Measurements from ENCODE around the gene PLK3.
"Not testable (repeated sequence)": the region's sequence is repeated elsewhere in the genome, so short reads cannot be mapped to it uniquely, and the experiment has no call there.

PLK3 gene

DNA sequence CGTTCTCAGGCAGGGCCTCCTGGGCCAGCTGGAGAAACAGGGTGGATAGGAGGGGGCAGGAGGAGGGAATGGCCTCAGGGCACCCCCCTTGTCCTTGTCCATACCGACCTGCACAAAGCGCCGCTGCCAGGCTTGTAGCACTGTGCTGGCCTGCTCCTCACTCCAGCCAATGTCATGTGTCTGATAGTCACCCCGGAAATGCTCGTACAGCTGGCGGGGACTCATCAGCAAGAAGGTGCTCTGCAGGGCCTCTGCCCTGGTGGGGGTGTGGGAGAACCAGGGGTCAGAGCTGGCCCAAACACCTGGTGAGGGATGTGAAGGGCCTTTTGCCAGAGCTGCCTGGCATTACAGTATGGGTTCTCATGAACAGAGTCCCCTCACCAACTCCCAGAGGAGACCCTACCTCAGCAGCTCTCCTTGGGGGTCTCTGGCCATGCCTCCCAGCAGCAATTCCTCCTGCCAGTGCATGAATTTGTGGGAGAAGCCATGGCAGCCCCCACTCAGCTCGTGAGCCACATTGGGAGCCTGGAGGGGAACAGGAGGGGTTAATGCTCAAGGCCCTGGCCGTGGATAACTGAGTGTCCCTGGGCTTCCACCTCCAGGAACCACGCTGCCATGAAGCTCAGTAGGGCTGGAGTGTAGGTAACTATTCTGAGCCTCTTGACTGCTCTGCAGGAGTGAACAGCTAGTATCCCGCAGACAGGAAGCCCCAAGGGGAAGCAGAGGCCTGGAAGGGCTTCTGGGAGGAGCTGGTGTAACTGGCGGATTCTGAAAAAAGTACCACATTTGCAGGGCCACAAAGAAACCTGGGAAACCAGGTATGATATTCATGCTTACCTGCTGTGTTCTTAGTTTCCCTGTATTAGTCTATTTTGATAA is 29.6 kb downstream of the PLK3 start:
- no peak for DNase-seq

GRCh38 chr1:44830900-44831304 is 30.7 kb downstream of the PLK3 start:
- DNase-seq = no peak

GRCh38 chr1:44831516-44831915 is 31.3 kb downstream of the PLK3 start:
- no peak for DNase-seq

DNA sequence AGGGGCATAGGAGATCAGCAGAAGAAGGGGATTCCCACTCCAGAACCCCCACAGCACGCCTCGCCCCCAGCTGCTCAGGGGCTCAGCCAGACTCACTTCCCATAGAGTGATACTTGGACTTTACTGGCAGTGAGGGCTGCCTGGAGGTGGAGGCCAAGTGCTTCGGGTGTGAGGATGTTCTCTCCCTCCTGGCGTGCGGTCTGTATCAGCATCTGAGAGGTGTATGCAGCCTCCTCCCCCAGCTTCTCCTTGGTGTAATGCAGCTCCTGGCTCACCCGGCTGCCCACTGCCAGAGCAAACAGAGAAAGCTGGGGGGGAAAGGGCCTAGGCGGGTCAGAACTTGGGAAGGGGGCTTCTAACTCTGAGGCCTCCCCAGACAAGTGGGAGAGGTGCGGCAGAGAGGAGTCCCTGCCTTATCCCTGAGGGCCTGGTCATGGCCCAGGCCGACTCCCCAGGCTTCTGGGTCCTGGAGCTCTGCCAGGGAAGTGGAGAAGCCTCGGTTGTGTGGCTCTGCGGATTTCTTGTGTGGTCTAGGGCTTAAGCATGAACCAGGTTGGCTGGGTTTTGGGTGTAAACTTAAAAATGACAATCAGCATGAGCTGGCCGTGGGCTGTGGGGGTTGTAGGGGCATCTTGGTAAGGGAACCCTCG is 32.0 kb downstream of the PLK3 start:
- no peak for DNase-seq

- DNase-seq = no peak
These were observed 34.2 kb downstream of the PLK3 start for GRCh38 chr1:44834328-44834727.

DNA sequence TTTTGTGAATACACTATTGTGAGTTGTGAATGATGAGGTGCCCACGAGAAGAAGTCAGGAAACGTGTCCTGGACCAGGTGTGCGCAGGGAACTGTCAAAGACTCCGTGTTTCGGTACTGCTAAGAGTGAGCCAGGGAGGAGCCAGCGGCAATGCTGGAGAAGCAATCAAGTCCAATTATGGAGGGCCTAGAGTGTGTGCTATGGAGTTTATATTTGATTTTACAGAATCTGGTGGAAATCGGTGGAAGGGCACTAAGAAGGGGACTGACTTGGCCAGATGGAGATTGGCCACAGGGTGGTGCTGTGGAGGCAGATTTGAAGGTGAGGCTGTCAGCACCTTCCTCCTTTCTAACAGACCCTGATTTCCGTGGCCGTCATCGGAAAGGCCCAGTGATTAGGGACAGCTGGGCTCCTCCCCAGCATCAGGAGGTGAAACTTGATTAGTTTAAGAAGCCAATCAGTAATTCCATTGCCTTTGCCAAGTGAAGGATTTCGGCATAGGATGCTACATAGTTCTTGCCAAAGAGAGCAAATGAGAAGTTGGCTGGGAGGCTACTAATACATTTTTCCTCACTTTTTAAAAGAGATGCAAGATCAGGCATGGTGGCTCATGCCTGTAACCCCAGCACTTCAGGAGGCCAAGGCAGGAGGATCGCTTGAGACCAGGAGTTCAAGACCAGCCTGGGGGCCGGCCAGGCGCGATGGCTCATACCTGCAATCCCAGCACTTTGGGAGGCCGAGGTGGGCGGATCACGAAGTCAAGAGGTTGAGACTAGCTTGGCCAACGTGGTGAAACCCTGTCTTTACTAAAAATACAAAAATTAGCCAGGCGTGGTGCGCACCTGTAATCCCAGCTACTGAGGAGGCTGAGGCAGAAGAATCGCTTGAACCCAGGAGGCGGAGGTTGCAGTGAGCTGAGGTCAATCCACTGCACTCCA is 35.8 kb downstream of the PLK3 start:
- DNase-seq = peak; percentile 57

DNA sequence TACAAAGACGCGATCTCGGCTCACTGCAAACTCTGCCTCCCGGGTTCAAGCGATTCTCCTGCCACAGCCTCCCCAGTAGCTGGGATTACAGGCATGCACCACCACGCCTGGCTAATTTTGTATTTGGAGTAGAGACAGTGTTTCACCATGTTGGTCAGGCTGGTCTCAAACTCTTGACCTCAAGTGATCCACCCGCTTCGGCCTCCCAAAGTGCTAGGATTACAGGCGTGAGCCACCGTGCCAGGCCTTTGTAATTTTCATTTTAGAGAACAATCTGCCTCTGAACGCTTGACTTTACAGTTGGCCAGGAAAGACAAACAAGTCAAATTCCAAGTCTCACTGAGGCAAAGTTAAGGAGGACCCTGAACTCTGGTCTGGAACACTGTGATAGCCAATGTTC is 38.1 kb downstream of the PLK3 start:
- not testable (repeated sequence) for DNase-seq

GRCh38 chr1:44839576-44839975 is 39.4 kb downstream of the PLK3 start:
- DNase-seq = no peak

- DNase-seq = no peak
These were observed 42.3 kb downstream of the PLK3 start for GRCh38 chr1:44842486-44842861.

DNA sequence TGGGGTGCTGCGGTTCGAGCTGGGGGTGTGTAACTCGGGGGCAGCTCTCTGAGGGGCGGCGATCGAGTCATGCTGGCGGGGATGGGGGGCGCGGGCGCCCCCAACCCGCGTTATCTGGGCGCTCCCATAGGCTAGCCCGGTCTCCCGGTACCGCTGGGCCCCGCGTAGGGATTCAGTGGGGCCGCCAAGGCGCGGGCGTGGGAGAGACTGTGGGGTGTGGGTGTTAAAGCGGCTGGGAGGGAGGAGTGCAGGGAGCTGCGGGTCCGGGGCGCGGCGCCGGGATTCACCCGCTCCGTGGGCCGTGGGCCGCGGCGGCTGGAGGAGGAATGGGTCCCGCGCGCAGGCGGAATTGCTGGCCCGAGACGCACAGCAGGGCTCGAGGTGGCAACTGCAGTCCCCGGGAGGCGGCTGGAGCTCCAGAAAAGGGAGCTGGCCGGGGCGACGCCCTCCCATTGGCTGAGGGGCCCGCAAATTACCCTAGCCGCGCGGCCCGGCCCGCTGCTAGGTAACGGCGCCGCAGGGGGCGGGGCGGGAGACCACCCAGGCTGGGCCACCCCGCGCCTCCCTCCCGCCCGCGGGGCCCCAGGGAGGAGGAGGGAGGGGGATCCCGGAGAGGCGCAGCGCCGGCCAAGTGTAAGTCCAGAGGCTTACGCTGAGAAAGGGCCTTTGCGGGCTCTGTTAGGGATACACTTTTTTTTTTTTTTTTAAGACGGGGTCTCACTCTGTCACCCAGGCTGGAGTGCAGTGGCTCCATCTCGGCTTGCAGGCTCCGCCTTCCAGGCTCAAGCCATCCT is 42.9 kb downstream of the PLK3 start, which contains the start of gene PTCH2:
Gene PTCH2, minus strand, starts transcription at position 392 of the 794 bp plus-strand sequence. Its CDS starts 321 bp downstream, at position 71.
- peak; percentile 62 for DNase-seq

DNA sequence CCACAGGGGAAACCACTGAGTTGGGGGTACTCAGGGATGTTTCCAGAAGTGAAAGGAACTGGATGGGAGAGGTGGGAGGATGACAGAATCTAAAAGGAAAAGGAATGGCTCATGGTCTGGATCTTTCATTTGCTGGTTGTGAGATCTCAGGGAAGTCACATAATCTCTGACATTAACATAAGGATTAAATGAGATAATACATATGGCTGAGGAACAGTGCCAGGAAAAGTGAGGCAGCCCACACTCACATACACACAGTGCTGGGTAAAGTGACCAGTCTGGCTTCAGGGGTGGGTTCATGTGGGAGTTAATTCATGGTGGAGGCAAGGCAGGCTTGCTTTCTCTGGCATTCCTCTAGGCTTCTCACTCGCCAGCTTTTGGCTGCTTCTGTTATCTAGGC is 46.8 kb downstream of the PLK3 start:
- DNase-seq = no peak

- DNase-seq = no peak
These were observed 47.7 kb downstream of the PLK3 start for GRCh38 chr1:44847845-44848244.

- DNase-seq = no peak
These were observed 48.4 kb downstream of the PLK3 start for GRCh38 chr1:44848456-44849181.

DNA sequence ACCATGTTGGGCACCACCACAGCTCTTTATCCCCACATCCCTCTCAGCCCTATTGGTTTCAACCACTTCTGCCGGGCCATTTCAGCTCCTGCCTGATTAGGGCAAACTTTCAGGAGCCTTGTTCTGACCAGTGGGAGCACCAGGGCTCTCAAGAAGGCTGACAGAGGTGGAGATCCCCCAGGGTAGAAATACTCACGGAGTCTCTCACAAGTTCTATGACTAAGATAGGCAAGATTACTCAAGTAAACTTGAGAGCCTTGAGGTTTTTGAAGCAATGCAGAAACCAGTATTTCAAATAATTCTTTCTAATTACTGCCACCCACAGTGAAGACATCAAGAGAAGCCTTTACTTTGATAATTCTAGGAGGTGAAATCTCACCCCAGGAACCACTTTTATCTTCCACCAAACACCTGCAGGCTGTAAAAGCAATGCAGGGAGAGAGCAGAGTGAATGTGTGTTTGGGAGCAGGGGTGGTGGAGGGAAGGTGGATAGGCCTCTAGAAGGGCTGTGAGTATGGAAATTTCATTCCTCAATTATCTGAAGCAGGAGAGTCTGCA is 49.5 kb downstream of the PLK3 start:
- no peak for DNase-seq

DNA sequence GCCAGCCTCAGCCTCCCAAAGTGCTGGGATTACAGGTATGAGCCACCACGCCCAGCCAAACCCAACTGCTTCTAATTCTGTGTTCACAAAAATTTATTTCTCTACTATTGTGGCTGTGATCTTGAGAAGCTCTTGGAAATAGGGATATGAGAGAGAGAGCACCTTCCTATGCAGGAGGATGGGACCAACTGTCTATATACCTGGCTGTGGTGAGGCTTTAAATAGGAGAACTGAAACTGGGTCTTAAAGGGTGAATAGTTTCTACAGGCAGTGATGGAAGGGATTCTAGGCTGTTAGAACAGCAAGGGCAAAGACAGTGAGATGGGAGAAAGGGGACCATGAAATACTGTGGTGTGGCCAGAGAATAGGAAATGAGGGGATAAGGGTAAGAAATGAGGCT is 51.1 kb downstream of the PLK3 start:
- no peak for DNase-seq

DNA sequence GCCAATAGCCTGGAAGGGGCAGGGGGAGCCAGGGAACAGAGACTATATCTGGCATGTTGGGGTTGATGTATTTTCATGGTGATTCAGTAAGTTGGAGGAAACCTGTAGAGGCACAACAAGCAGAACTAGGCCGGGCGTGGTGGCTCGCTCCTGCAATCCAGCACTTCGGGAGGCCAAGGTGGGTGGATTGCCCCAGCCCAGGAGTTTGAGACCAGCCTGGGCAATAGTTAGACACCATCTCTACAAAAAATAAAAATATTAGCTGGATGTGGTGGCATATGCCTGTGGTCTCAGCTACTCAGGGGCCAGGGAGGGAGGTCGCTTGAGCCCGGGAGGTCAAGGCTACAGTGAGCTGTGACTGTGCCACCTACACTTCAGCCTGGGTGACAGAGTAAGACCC is 53.0 kb downstream of the PLK3 start:
- no peak for DNase-seq

- DNase-seq = no peak
These were observed 54.8 kb downstream of the PLK3 start for GRCh38 chr1:44854970-44855369.
